Measurements from ENCODE around the gene XG.

The XG gene

GRCh38 chrX:2823795-2824386 is 72.1 kb downstream of the XG start:
- no peak for DNase-seq

- DNase-seq, result no peak
Observed at GRCh38 chrX:2824886-2825285, 73.0 kb downstream of the XG start.

- DNase-seq, result no peak
Observed at GRCh38 chrX:2828344-2828958, 76.6 kb downstream of the XG start, which contains the start of gene GYG2. TSS of gene GYG2 (plus strand) at chrX:2828930. CDS start at chrX:2830189, 1,259 bp downstream.

- no peak for DNase-seq
Observed at GRCh38 chrX:2828959-2829411, 77.1 kb downstream of the XG start.

GRCh38 chrX:2829469-2830246 is 77.8 kb downstream of the XG start:
- DNase-seq, result no peak

- DNase-seq, result no peak
Observed at GRCh38 chrX:2831471-2832228, 79.8 kb downstream of the XG start.

GRCh38 chrX:2837961-2838360 is 86.1 kb downstream of the XG start:
- DNase-seq, result no peak

- no peak for DNase-seq
Observed at GRCh38 chrX:2840961-2841360, 89.1 kb downstream of the XG start.

- no peak for DNase-seq
Observed at GRCh38 chrX:2841537-2841936, 89.7 kb downstream of the XG start.

- no peak for DNase-seq
Observed at GRCh38 chrX:2846992-2847391, 95.2 kb downstream of the XG start.

GRCh38 chrX:2848871-2849301 is 97.0 kb downstream of the XG start:
- no peak for DNase-seq

GRCh38 chrX:2854918-2855317 is 103.1 kb downstream of the XG start:
- DNase-seq, result no peak

GRCh38 chrX:2855761-2856160 is 103.9 kb downstream of the XG start:
- no peak for DNase-seq

- no peak for DNase-seq
Observed at GRCh38 chrX:2857566-2857965, 105.7 kb downstream of the XG start.

- no peak for DNase-seq
Observed at GRCh38 chrX:2859197-2859797, 107.5 kb downstream of the XG start.

GRCh38 chrX:2862404-2862803 is 110.6 kb downstream of the XG start:
- DNase-seq, result no peak

GRCh38 chrX:2863646-2864045 is 111.8 kb downstream of the XG start:
- DNase-seq, result no peak
